Measurements from ENCODE around the gene ZDHHC7.
A peak's percentile ranks its signal among the peaks of the same experiment; 100 is the strongest.

Gene ZDHHC7

GRCh38 chr16:84929421-84930297 lies 81.7 kb downstream of the ZDHHC7 start:
- peak overlapping the region; percentile 17 for H3K27ac ChIP-seq (ENCODE audit: low read depth, low read length)
- H3K4me3 ChIP-seq (ENCODE audit: low read depth in 1 of 2, low read length in 2 of 2): no peak overlapping the region
- no peaks in the 10 kb centered on the region for H3K36me3 ChIP-seq (ENCODE audit: control insufficient read depth in 1 of 2, insufficient read depth in 2 of 2, low read length in 2 of 2)
- no peak overlapping the region for H3K9ac ChIP-seq (ENCODE audit: low read depth in 1 of 2, low read length in 2 of 2)
- no peaks in the 10 kb centered on the region for H3K9me3 ChIP-seq (ENCODE audit: control insufficient read depth in 1 of 2, low read length in 2 of 2)
- no peaks in the 10 kb centered on the region for H3K27me3 ChIP-seq (ENCODE audit: control insufficient read depth in 1 of 2, insufficient read depth in 2 of 2, low read length in 2 of 2)
- peaks cover 12 to 18% of the 10 kb centered on the region in 2 donors for H3K4me1 ChIP-seq (ENCODE audit: control insufficient read depth in 1 of 2, insufficient read depth in 2 of 2, low read length in 2 of 2)

GRCh38 chr16:84928679-84929420 lies 82.5 kb downstream of the ZDHHC7 start:
- Histone ChIP-seq H3K27ac (ENCODE audit: low read depth, low read length) (peak overlapping the region; percentile 17), H3K9ac (ENCODE audit: low read depth in 1 of 2, low read length in 2 of 2) (no peak overlapping the region), H3K9me3 (ENCODE audit: control insufficient read depth in 1 of 2, low read length in 2 of 2) (no peaks in the 10 kb centered on the region), H3K36me3 (ENCODE audit: control insufficient read depth in 1 of 2, insufficient read depth in 2 of 2, low read length in 2 of 2) (no peaks in the 10 kb centered on the region), H3K4me3 (ENCODE audit: low read depth in 1 of 2, low read length in 2 of 2) (no peak overlapping the region), H3K27me3 (ENCODE audit: control insufficient read depth in 1 of 2, insufficient read depth in 2 of 2, low read length in 2 of 2) (no peaks in the 10 kb centered on the region), H3K4me1 (ENCODE audit: control insufficient read depth in 1 of 2, insufficient read depth in 2 of 2, low read length in 2 of 2) (peaks cover 18% of the 10 kb centered on the region in 2 donors)

GRCh38 chr16:84927621-84928591 lies 83.4 kb downstream of the ZDHHC7 start:
- Histone ChIP-seq H3K9me3 (ENCODE audit: control insufficient read depth in 1 of 2, low read length in 2 of 2) (no peaks in the 10 kb centered on the region), H3K4me1 (ENCODE audit: control insufficient read depth in 1 of 2, insufficient read depth in 2 of 2, low read length in 2 of 2) (peaks cover 18% of the 10 kb centered on the region in 2 donors), H3K4me3 (ENCODE audit: low read depth in 1 of 2, low read length in 2 of 2) (no peak overlapping the region), H3K9ac (ENCODE audit: low read depth in 1 of 2, low read length in 2 of 2) (no peak overlapping the region), H3K27ac (ENCODE audit: low read depth, low read length) (no peak overlapping the region), H3K36me3 (ENCODE audit: control insufficient read depth in 1 of 2, insufficient read depth in 2 of 2, low read length in 2 of 2) (no peaks in the 10 kb centered on the region), H3K27me3 (ENCODE audit: control insufficient read depth in 1 of 2, insufficient read depth in 2 of 2, low read length in 2 of 2) (no peaks in the 10 kb centered on the region)

GRCh38 chr16:84926462-84926861 lies 84.9 kb downstream of the ZDHHC7 start:
- H3K4me3 ChIP-seq (ENCODE audit: low read depth in 1 of 2, low read length in 2 of 2): no peak overlapping the region
- H3K36me3 ChIP-seq (ENCODE audit: control insufficient read depth in 1 of 2, insufficient read depth in 2 of 2, low read length in 2 of 2): no peaks in the 10 kb centered on the region
- H3K9me3 ChIP-seq (ENCODE audit: control insufficient read depth in 1 of 2, low read length in 2 of 2): no peaks in the 10 kb centered on the region
- no peak overlapping the region for H3K9ac ChIP-seq (ENCODE audit: low read depth in 1 of 2, low read length in 2 of 2)
- H3K4me1 ChIP-seq (ENCODE audit: control insufficient read depth in 1 of 2, insufficient read depth in 2 of 2, low read length in 2 of 2): peaks cover 18% of the 10 kb centered on the region in 2 donors
- H3K27ac ChIP-seq (ENCODE audit: low read depth, low read length): no peak overlapping the region
- H3K27me3 ChIP-seq (ENCODE audit: control insufficient read depth in 1 of 2, insufficient read depth in 2 of 2, low read length in 2 of 2): no peaks in the 10 kb centered on the region

DNA sequence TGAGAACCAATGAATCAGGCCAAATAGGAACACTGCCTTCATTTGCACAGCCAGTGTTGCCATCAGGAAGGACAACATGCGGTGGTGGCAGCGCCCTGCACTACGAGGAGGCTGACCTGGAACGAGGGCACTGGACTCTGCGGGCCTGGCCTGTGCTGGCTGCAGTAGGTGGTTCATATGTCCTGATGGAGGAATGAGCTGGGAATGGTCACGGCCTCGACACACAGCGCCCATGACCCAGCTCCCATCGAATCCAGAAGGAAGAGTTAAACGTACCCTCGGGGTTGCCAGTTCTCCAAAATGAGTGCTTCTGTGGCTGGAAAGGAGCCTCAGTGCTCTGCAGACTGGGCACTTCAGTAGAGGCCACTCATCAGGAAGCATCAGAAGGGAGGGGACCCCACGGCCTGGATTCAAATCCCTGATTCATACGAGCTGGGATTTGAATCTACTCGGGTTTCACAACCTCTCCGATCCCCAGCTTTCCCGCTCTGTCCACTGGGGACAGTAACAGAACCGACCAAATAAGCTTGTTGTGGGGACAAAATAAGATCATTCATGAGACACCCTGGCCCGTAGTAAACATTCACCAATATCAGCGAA lies 85.5 kb downstream of the ZDHHC7 start:
- Histone ChIP-seq H3K9me3 (ENCODE audit: control insufficient read depth in 1 of 2, low read length in 2 of 2) (no peaks in the 10 kb centered on the region), H3K4me3 (ENCODE audit: low read depth in 1 of 2, low read length in 2 of 2) (no peak overlapping the region), H3K4me1 (ENCODE audit: control insufficient read depth in 1 of 2, insufficient read depth in 2 of 2, low read length in 2 of 2) (peaks cover 18% of the 10 kb centered on the region in 2 donors), H3K9ac (ENCODE audit: low read depth in 1 of 2, low read length in 2 of 2) (no peak overlapping the region), H3K36me3 (ENCODE audit: control insufficient read depth in 1 of 2, insufficient read depth in 2 of 2, low read length in 2 of 2) (no peaks in the 10 kb centered on the region), H3K27ac (ENCODE audit: low read depth, low read length) (no peak overlapping the region), H3K27me3 (ENCODE audit: control insufficient read depth in 1 of 2, insufficient read depth in 2 of 2, low read length in 2 of 2) (no peaks in the 10 kb centered on the region)

- Histone ChIP-seq H3K36me3 (ENCODE audit: control insufficient read depth in 1 of 2, insufficient read depth in 2 of 2, low read length in 2 of 2) (no peaks in the 10 kb centered on the region), H3K4me1 (ENCODE audit: control insufficient read depth in 1 of 2, insufficient read depth in 2 of 2, low read length in 2 of 2) (peaks cover 17 to 18% of the 10 kb centered on the region in 2 donors), H3K27ac (ENCODE audit: low read depth, low read length) (no peak overlapping the region)
Observed at GRCh38 chr16:84925092-84925772, 86.1 kb downstream of the ZDHHC7 start.

DNA sequence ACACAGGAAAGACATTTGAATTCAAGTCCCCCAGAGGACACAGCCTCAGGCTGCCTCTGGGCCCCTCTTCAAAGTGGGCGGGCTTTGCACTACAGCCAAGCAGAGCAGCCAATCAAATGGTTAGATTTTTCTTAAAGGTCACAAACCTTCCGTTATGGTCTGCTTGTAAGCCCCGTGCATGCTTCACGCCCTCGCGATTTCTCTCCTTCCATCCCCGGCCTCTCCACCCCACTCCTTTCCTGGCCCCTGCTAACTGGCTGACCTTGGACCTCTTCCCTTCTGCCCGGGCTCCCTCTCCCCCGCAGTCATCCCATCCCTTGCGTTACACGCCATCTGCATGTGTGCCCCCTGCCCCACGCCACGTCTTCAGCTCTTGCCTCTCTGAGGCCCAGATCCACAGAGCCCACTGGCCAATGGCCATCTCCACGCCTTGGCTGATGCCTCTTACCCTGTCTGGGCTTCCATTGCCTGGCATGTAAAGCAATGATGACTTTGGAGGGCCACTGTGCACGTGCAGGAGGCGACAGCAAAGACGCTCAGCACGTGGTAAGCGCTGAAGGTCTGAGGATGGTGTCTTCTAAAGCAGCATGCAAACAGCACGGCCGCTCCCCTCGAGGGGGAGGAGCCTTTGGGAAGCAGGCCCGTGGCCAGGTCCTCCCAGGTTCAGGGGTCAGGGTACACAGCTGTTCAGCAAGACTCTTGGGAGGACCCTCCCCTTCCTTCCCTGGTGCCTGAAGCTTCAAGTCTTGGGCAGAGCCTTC lies 86.8 kb downstream of the ZDHHC7 start:
- peak overlapping the region in 1 of 2 donors; percentile 41 for H3K4me3 ChIP-seq (ENCODE audit: low read depth in 1 of 2, low read length in 2 of 2)
- no peaks in the 10 kb centered on the region for H3K9me3 ChIP-seq (ENCODE audit: control insufficient read depth in 1 of 2, low read length in 2 of 2)
- peaks cover 10 to 18% of the 10 kb centered on the region in 2 donors for H3K4me1 ChIP-seq (ENCODE audit: control insufficient read depth in 1 of 2, insufficient read depth in 2 of 2, low read length in 2 of 2)
- H3K27me3 ChIP-seq (ENCODE audit: control insufficient read depth in 1 of 2, insufficient read depth in 2 of 2, low read length in 2 of 2): no peaks in the 10 kb centered on the region
- no peaks in the 10 kb centered on the region for H3K36me3 ChIP-seq (ENCODE audit: control insufficient read depth in 1 of 2, insufficient read depth in 2 of 2, low read length in 2 of 2)
- H3K27ac ChIP-seq (ENCODE audit: low read depth, low read length): no peak overlapping the region
- H3K9ac ChIP-seq (ENCODE audit: low read depth in 1 of 2, low read length in 2 of 2): no peak overlapping the region

More at GRCh38 chr16:84925092-84925772, 86.1 kb downstream of the ZDHHC7 start:
- no peak overlapping the region for H3K9ac ChIP-seq (ENCODE audit: low read depth in 1 of 2, low read length in 2 of 2)
- peak overlapping the region in 1 of 2 donors; percentile 41 for H3K4me3 ChIP-seq (ENCODE audit: low read depth in 1 of 2, low read length in 2 of 2)
- no peaks in the 10 kb centered on the region for H3K27me3 ChIP-seq (ENCODE audit: control insufficient read depth in 1 of 2, insufficient read depth in 2 of 2, low read length in 2 of 2)
- H3K9me3 ChIP-seq (ENCODE audit: control insufficient read depth in 1 of 2, low read length in 2 of 2): no peaks in the 10 kb centered on the region
